Measurements from ENCODE around the gene OR7G1. TPM values are rescaled to one million over a fixed set of nuclear protein-coding genes. Genes with fewer than 3 reads are reported as not detected.

The OR7G1 gene
- total and polyA plus RNA-seq, 2 of the 8 experiments (the other 6 are each of a cell fraction or from before 2014, with no cell fraction given) = not detected

- H4K91ac ChIP-seq (replicated peaks; ENCODE audit: insufficient read length, low read length) = no peak overlapping the region
- H3K4me1 ChIP-seq (replicated peaks in 1 of 4; ENCODE audit: control insufficient read depth in 3 of 4, insufficient read depth in 4 of 4, low read length in 3 of 4) = peaks cover 7 to 15% (median 10%) of the 10 kb centered on the region in 4 experiments
- no peaks in the 10 kb centered on the region for H3K79me2 ChIP-seq (ENCODE audit: control insufficient read depth in 1 of 2, insufficient read depth in 2 of 2, low read length in 2 of 2)
- no peak for FAIRE-seq
- peak overlapping the region; percentile 10 to 23; a peak in 3 of 4 replicates for H3K4me2 ChIP-seq (ENCODE audit: insufficient read depth in 1 of 2, low read depth in 2 of 2, low read length in 2 of 2)
- 0 out of 2 replicates have a peak overlapping the region, but pooled peaks have one; percentile 40 for H2BK12ac ChIP-seq (ENCODE audit: low read depth, low read length)
- 43% methylated on average over 6 of the region's 6 CpGs; no CpG with 5 or more reads in 1 of the 2 experiments for WGBS, 2 experiments (ENCODE audit: extremely low coverage in 1 of 2, insufficient coverage in 1 of 2, insufficient read length in 1 of 2, insufficient replicate concordance in 2 of 2, low coverage in 1 of 2, low lambda C conversion rate in 2 of 2, missing lambda C conversion rate in 1 of 2)
- no peak overlapping the region for H3K23ac ChIP-seq (ENCODE audit: insufficient read length)
- no peaks in the 10 kb centered on the region for H3K23me2 ChIP-seq (ENCODE audit: low read depth, low read length)
- H2BK20ac ChIP-seq (ENCODE audit: low read length) = peak overlapping the region; percentile 29; the same call in 1 of the 2 replicates
- H3K4me3 ChIP-seq (ENCODE audit: extremely low read depth in 1 of 4, insufficient read depth in 2 of 4, low read depth in 3 of 4, low read length in 4 of 4) = no peak overlapping the region; a peak in 1 of 8 replicates
- no peak overlapping the region for H2AK5ac ChIP-seq (ENCODE audit: low read depth, low read length)
- H3K9me3 ChIP-seq (ENCODE audit: insufficient read depth in 2 of 2, low read depth in 1 of 2, low read length in 1 of 2) = no peaks in the 10 kb centered on the region
- H3K4ac ChIP-seq (replicated peaks; ENCODE audit: insufficient read length, low read depth, low read length) = no peak overlapping the region
- H4K8ac ChIP-seq (ENCODE audit: extremely low read depth, insufficient read depth, low read length) = no peak overlapping the region
- H3K9ac ChIP-seq (replicated peaks in 1 of 4; ENCODE audit: extremely low read depth in 1 of 4, low read depth in 3 of 4, low read length in 3 of 4) = no peak overlapping the region
- no peaks in the 10 kb centered on the region for H4K20me1 ChIP-seq (replicated peaks in 1 of 2; ENCODE audit: control insufficient read depth in 1 of 2, insufficient read depth in 2 of 2, low read length in 2 of 2)
- no peak overlapping the region for H3K27ac ChIP-seq (ENCODE audit: low read depth, low read length)
- no peaks in the 10 kb centered on the region for H3K36me3 ChIP-seq (ENCODE audit: control insufficient read depth in 2 of 4, insufficient read depth in 4 of 4, low read length in 3 of 4)
- no peaks in the 10 kb centered on the region for H3K27me3 ChIP-seq (replicated peaks in 1 of 4; ENCODE audit: control insufficient read depth in 3 of 4, extremely low read depth in 1 of 4, insufficient read depth in 3 of 4, low read length in 3 of 4)
- no peak overlapping the region for H2BK15ac ChIP-seq (ENCODE audit: low read length)
- H2BK120ac ChIP-seq (replicated peaks; ENCODE audit: low read depth, low read length) = peak overlapping the region; percentile 92
- no peak overlapping the region for H3K56ac ChIP-seq (replicated peaks; ENCODE audit: insufficient read length, low read depth, low read length)
- DNase-seq (ENCODE audit: low read depth in 1 of 2, low spot score in 2 of 2) = no peak
- H2AFZ ChIP-seq (ENCODE audit: low read length) = 0 out of 2 replicates have a peak overlapping the region, but pooled peaks have one; percentile 29
- H2BK5ac ChIP-seq (ENCODE audit: low read depth, low read length) = no peak overlapping the region; the same call in 1 of the 2 replicates
- TF ChIP-seq HDAC2 (IDR thresholded peaks at IDR 0.05; ENCODE audit: borderline replicate concordance in 1 of 2, low read depth in 2 of 2, low read length in 2 of 2) (no peak), POLR2A (IDR thresholded peaks at IDR 0.05; ENCODE audit: control extremely low read depth in 1 of 2, low read depth in 2 of 2, low read length in 2 of 2) (no peak), TCF12 (IDR thresholded peaks at IDR 0.05; ENCODE audit: low read depth, low read length) (no peak), MAX (IDR thresholded peaks at IDR 0.05) (no peak), CHD2 (IDR thresholded peaks at IDR 0.05; ENCODE audit: low read length) (no peak), RXRA (IDR thresholded peaks at IDR 0.05; ENCODE audit: insufficient read depth, low read depth, low read length) (no peak), POLR2AphosphoS5 (IDR thresholded peaks at IDR 0.05; ENCODE audit: low read depth, low read length) (no peak), ASH2L (IDR thresholded peaks at IDR 0.05; ENCODE audit: low read length) (no peak), GTF2F1 (IDR thresholded peaks at IDR 0.05; ENCODE audit: borderline replicate concordance, low read depth, low read length) (no peak), TAF7 (optimal IDR thresholded peaks at IDR 0.05; ENCODE audit: borderline replicate concordance, low read depth, low read length) (no peak), E2F6 (IDR thresholded peaks at IDR 0.05) (no peak), BCL11A (IDR thresholded peaks at IDR 0.05; ENCODE audit: low read depth in 2 of 2, low read length in 2 of 2) (no peak)
- CTCF ChIA-PET (ENCODE audit: partially characterized antibody) = no interaction called here
- H3K18ac ChIP-seq (ENCODE audit: extremely low read depth, low read length) = no peak overlapping the region
- POLR2A ChIA-PET (ENCODE audit: partially characterized antibody) = no interaction called here
- H3K14ac ChIP-seq (ENCODE audit: insufficient read length) = no peak overlapping the region
- H4K5ac ChIP-seq (ENCODE audit: insufficient read length, low read depth, low read length) = peak overlapping the region; percentile 60
- no peaks in the 10 kb centered on the region for H3K79me1 ChIP-seq (ENCODE audit: low read depth, low read length)
These were observed 41.8 kb downstream of the OR7G1 start for GRCh38 chr19:9073806-9074205.

Measured in H1 (cell line).